Measurements from ENCODE around the gene NOD1.

DNA sequence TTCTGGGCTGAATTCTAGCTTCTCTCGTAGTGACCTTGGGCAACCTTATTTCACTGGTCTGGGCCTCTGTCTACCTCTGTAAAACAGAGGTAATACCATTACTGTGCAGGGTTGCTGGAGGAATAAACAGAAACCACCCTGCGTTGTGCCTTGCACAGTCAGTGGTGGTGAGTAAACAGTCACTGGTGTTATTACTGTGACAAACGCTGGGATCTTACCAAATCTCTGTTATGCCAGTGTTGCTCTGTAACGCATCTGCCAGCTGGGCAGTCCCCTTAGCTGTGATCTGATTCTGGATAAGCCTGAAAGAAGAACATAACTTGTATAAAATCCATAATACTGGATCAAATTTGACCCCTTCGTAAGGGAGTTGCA is 49.4 kb downstream of the NOD1 start:
- TF ChIP-seq PPARA (CRISPR knock-in tag; IDR thresholded peaks at IDR 0.05; ENCODE audit: borderline replicate concordance) (no peak), ZFP3 (CRISPR knock-in tag; IDR thresholded peaks at IDR 0.05) (no peak), RARB (CRISPR knock-in tag; IDR thresholded peaks at IDR 0.05) (no peak), ZNF70 (CRISPR knock-in tag; IDR thresholded peaks at IDR 0.05) (no peak), TCF4 (CRISPR knock-in tag; IDR thresholded peaks at IDR 0.05; ENCODE audit: borderline replicate concordance) (no peak), ISL1 (CRISPR knock-in tag; IDR thresholded peaks at IDR 0.05) (no peak), SNAI2 (CRISPR knock-in tag; IDR thresholded peaks at IDR 0.05) (no peak), ARNTL (CRISPR knock-in tag; IDR thresholded peaks at IDR 0.05; ENCODE audit: borderline replicate concordance, low read depth) (no peak), ZFP30 (CRISPR knock-in tag; IDR thresholded peaks at IDR 0.05) (no peak), ZC3H10 (CRISPR knock-in tag; IDR thresholded peaks at IDR 0.05) (no peak)
- TF ChIP-seq, protein P1, sequence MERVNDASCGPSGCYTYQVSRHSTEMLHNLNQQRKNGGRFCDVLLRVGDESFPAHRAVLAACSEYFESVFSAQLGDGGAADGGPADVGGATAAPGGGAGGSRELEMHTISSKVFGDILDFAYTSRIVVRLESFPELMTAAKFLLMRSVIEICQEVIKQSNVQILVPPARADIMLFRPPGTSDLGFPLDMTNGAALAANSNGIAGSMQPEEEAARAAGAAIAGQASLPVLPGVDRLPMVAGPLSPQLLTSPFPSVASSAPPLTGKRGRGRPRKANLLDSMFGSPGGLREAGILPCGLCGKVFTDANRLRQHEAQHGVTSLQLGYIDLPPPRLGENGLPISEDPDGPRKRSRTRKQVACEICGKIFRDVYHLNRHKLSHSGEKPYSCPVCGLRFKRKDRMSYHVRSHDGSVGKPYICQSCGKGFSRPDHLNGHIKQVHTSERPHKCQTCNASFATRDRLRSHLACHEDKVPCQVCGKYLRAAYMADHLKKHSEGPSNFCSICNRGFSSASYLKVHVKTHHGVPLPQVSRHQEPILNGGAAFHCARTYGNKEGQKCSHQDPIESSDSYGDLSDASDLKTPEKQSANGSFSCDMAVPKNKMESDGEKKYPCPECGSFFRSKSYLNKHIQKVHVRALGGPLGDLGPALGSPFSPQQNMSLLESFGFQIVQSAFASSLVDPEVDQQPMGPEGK (CRISPR knock-in tag; IDR thresholded peaks at IDR 0.05; ENCODE audit: borderline replicate concordance) = no peak
- TF ChIP-seq, protein P2, sequence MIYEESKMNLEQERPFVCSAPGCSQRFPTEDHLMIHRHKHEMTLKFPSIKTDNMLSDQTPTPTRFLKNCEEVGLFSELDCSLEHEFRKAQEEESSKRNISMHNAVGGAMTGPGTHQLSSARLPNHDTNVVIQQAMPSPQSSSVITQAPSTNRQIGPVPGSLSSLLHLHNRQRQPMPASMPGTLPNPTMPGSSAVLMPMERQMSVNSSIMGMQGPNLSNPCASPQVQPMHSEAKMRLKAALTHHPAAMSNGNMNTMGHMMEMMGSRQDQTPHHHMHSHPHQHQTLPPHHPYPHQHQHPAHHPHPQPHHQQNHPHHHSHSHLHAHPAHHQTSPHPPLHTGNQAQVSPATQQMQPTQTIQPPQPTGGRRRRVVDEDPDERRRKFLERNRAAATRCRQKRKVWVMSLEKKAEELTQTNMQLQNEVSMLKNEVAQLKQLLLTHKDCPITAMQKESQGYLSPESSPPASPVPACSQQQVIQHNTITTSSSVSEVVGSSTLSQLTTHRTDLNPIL (CRISPR knock-in tag; IDR thresholded peaks at IDR 0.05; ENCODE audit: low read depth) = no peak
- TF ChIP-seq, protein P3, sequence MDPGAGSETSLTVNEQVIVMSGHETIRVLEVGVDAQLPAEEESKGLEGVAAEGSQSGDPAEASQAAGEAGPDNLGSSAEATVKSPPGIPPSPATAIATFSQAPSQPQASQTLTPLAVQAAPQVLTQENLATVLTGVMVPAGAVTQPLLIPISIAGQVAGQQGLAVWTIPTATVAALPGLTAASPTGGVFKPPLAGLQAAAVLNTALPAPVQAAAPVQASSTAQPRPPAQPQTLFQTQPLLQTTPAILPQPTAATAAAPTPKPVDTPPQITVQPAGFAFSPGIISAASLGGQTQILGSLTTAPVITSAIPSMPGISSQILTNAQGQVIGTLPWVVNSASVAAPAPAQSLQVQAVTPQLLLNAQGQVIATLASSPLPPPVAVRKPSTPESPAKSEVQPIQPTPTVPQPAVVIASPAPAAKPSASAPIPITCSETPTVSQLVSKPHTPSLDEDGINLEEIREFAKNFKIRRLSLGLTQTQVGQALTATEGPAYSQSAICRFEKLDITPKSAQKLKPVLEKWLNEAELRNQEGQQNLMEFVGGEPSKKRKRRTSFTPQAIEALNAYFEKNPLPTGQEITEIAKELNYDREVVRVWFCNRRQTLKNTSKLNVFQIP (CRISPR knock-in tag; IDR thresholded peaks at IDR 0.05; ENCODE audit: borderline replicate concordance, low read depth) = no peak
- TF ChIP-seq, protein P4, sequence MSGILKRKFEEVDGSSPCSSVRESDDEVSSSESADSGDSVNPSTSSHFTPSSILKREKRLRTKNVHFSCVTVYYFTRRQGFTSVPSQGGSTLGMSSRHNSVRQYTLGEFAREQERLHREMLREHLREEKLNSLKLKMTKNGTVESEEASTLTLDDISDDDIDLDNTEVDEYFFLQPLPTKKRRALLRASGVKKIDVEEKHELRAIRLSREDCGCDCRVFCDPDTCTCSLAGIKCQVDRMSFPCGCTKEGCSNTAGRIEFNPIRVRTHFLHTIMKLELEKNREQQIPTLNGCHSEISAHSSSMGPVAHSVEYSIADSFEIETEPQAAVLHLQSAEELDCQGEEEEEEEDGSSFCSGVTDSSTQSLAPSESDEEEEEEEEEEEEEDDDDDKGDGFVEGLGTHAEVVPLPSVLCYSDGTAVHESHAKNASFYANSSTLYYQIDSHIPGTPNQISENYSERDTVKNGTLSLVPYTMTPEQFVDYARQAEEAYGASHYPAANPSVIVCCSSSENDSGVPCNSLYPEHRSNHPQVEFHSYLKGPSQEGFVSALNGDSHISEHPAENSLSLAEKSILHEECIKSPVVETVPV (CRISPR knock-in tag; IDR thresholded peaks at IDR 0.05) = no peak
